AG09309 (cell line): ENCODE results near the gene ZBTB16.

Source experiments
- DNase-seq: peaks from one replicate; pipeline ENCODE4 v3.0.0-alpha.2; 2010; ENCODE audit warnings: low read depth
- H3K4me3 ChIP-seq: 2 replicates; pipeline ENCODE4 v1.5.1; 2011; ENCODE audit warnings: mild to moderate bottlenecking, low read depth, low read length, moderate library complexity; ENCODE audit not compliant: control insufficient read depth
- CTCF ChIP-seq: IDR thresholded peaks from 2 replicates; pipeline ENCODE4 v1.5.1; 2011; ENCODE audit warnings: mild to moderate bottlenecking, low read depth, low read length, inconsistent platforms; ENCODE audit not compliant: insufficient read depth, control insufficient read depth; ENCODE audit errors: missing control alignments

Gene ZBTB16

GRCh38 chr11:114162719-114163123, 103.2 kb downstream of the ZBTB16 start:
- H3K4me3 ChIP-seq, result no peak overlapping the region

GRCh38 chr11:114163229-114163631, 103.7 kb downstream of the ZBTB16 start:
- TF ChIP-seq CTCF, result no peak
- H3K4me3 ChIP-seq, result no peak overlapping the region
- DNase-seq, result no peak

More at GRCh38 chr11:114162719-114163123, 103.2 kb downstream of the ZBTB16 start:
- peak; percentile 94 for DNase-seq
- TF ChIP-seq CTCF, result no peak

GRCh38 chr11:114163830-114164401, 104.4 kb downstream of the ZBTB16 start:
- H3K4me3 ChIP-seq, result no peak overlapping the region
- no peak for DNase-seq
- TF ChIP-seq CTCF, result no peak

- no peak for DNase-seq
- TF ChIP-seq CTCF, result no peak
- H3K4me3 ChIP-seq, result no peak overlapping the region
Observed at GRCh38 chr11:114164546-114164945, 105.0 kb downstream of the ZBTB16 start.

GRCh38 chr11:114165326-114166230, 106.1 kb downstream of the ZBTB16 start:
- no peak overlapping the region for H3K4me3 ChIP-seq
- DNase-seq, result no peak
- TF ChIP-seq CTCF, result no peak

- no peak for DNase-seq
- no peak overlapping the region for H3K4me3 ChIP-seq
- no peak for TF ChIP-seq CTCF
Observed at GRCh38 chr11:114166362-114166761, 106.9 kb downstream of the ZBTB16 start.
